Endothelial cell (in vitro differentiated cells): ENCODE results near the gene MED16. TPM values are rescaled to one million over a fixed set of nuclear protein-coding genes. Genes with fewer than 3 reads are reported as not detected.

Experiments used
- DNase-seq: peaks from one replicate; pipeline ENCODE4 v3.0.0; 2021; ENCODE audit warnings: low spot score
- H3K27ac Mint-ChIP-seq: one replicate; pipeline ENCODE4 v1.8.0; 2021; ENCODE audit warnings: mixed read lengths, inconsistent platforms; ENCODE audit not compliant: unreplicated experiment
- H3K27me3 Mint-ChIP-seq: one replicate; pipeline ENCODE4 v1.8.0; 2021; ENCODE audit warnings: mild to moderate bottlenecking, moderate library complexity, mixed read lengths, inconsistent platforms; ENCODE audit not compliant: unreplicated experiment
- H3K36me3 Mint-ChIP-seq: one replicate; pipeline ENCODE4 v1.8.0; 2021; ENCODE audit warnings: mild to moderate bottlenecking, low read depth, mixed read lengths, inconsistent platforms; ENCODE audit not compliant: unreplicated experiment
- H3K4me1 Mint-ChIP-seq: one replicate; pipeline ENCODE4 v1.8.0; 2021; ENCODE audit warnings: mild to moderate bottlenecking, mixed read lengths, inconsistent platforms; ENCODE audit not compliant: unreplicated experiment
- H3K4me3 Mint-ChIP-seq: one replicate; pipeline ENCODE4 v1.8.0; 2021; ENCODE audit warnings: mild to moderate bottlenecking, mixed read lengths, inconsistent platforms; ENCODE audit not compliant: unreplicated experiment
- H3K9me3 Mint-ChIP-seq: one replicate; pipeline ENCODE4 v1.8.0; 2021; ENCODE audit warnings: mixed read lengths, inconsistent platforms; ENCODE audit not compliant: unreplicated experiment
- CTCF ChIP-seq: fragments of 200-600 bp; sonication (generic); IDR thresholded peaks from one replicate; pipeline ENCODE4 v1.5.0; 2021; ENCODE audit warnings: antibody characterized with exemption; ENCODE audit not compliant: unreplicated experiment
- total RNA-seq: library from RNA; stranded (reverse); fragmentation: NEBNext Ultra II Directional; extraction: Animal tissue kit (Norgen Biotek cat#: 25700); gene quantifications from one replicate; pipeline ENCODE4 v1.2.1, GENCODE V29; 2021; ENCODE audit not compliant: unreplicated experiment

The MED16 gene
- total RNA-seq, 1 donor from 2014 or later: 66.5 TPM

DNA sequence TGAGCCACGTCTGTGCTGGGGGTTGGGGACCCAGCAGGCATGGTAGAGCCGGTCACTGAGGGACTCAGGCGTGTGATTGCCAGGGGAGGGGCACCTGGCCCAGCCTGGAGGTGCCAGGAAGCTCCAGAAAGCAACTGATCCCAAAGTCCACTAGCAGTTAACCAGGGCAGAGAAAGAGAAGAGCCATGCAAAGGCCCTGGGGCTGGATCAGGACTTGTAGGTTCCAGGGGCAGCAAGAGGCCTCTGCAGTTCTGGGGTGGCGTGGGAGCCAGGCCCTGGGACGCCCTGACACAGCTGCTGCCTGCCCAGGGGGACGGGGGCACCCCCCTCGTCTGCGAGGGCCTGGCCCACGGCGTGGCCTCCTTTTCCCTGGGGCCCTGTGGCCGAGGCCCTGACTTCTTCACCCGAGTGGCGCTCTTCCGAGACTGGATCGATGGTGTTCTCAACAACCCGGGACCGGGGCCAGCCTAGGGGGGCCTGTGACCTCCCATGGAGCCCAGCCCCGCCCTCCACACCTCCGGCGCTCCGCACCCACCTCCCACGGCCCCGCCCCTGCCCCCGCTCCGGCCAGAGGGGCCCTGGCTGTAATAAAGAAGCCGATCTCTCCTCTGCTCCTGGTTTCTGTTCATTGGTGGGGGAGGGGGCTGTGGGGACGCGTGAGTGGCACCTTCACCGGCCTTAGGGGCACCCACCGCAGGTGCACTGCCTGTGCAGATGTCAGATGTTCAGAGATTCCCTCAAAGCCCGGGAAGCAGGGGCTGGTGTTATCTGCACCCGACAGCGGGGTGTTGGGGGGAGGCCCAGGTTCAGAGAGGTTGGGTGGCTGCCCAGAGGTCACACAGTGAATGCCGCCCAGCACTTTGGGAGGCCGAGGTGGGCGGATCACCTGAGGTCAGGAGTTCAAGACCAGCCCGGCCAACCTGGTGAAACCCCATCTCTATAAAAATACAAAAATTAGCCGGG, 61.3 kb downstream of the MED16 start:
- no peak for DNase-seq
- TF ChIP-seq CTCF: no peak
- H3K9me3 Mint-ChIP-seq: no peaks in the 10 kb centered on the region
- peaks cover 6% of the 10 kb centered on the region for H3K27me3 Mint-ChIP-seq
- H3K4me1 Mint-ChIP-seq: no peaks in the 10 kb centered on the region
- no peak overlapping the region for H3K4me3 Mint-ChIP-seq
- no peaks in the 10 kb centered on the region for H3K36me3 Mint-ChIP-seq
- H3K27ac Mint-ChIP-seq: no peak overlapping the region

GRCh38 chr19:829129-829758, 63.7 kb downstream of the MED16 start:
- Mint-ChIP-seq H3K27me3 (peaks cover 3% of the 10 kb centered on the region), H3K4me1 (no peaks in the 10 kb centered on the region)
- no peak for TF ChIP-seq CTCF

DNA sequence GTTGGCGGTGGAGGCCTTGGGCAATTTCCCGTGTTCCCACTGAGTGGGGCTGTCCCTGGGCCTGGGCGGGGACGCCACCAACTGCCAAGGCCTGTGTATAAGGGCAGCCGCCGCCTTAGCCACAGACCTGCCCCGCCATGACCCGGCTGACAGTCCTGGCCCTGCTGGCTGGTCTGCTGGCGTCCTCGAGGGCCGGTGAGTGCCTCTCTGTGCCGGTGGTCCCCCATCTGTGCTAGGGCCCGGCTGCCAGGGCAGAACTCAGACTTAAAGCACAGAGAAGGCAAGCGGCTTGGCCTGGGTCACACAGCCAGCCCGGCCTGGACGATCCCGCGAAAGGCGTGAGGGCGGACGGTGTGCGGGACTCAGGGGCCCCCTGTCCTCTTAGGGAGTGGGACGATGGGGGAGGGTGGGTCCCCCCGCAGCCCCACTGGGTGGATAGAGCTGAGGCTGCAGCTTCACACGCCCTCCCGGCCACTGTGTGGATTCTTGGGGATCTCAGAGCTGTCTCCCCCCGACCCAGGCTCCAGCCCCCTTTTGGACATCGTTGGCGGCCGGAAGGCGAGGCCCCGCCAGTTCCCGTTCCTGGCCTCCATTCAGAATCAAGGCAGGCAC, 65.2 kb downstream of the MED16 start, which contains the start of gene AZU1:
Gene AZU1, plus strand, starts transcription at position 128 of the 612 bp plus-strand sequence. Its CDS starts 10 bp downstream, at position 138.
- H3K4me1 Mint-ChIP-seq: no peaks in the 10 kb centered on the region
- peaks cover 6% of the 10 kb centered on the region for H3K27me3 Mint-ChIP-seq
- TF ChIP-seq CTCF: no peak
- H3K9me3 Mint-ChIP-seq: no peaks in the 10 kb centered on the region
- H3K36me3 Mint-ChIP-seq: no peaks in the 10 kb centered on the region
- H3K27ac Mint-ChIP-seq: no peak within 1 kb of the TSS
- H3K4me3 Mint-ChIP-seq: no peak within 1 kb of the TSS
- no peak for DNase-seq

More at GRCh38 chr19:829129-829758, 63.7 kb downstream of the MED16 start:
- H3K4me3 Mint-ChIP-seq: no peak overlapping the region
- H3K9me3 Mint-ChIP-seq: no peaks in the 10 kb centered on the region
- DNase-seq: no peak
- H3K36me3 Mint-ChIP-seq: no peaks in the 10 kb centered on the region
- no peak overlapping the region for H3K27ac Mint-ChIP-seq

DNA sequence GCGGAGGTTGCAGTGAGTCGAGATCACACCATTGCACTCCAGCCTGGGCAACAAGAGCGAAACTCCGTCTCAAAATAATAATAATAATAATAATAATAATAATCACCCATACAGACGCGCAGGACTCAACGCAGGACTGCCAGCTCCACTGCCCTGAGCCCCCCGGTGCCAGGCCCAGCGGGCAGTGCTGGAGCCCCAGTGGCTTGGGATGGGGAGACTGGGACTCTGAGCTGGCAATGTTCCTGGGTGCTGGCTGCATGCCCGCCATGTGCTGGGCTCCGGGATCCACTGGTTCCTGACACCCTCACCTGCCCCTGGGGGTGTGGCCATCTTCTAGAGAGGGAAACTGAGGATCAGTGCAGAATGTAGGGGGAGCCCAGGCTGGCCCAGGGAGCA, 65.7 kb downstream of the MED16 start:
- H3K27me3 Mint-ChIP-seq: peaks cover 9% of the 10 kb centered on the region
- DNase-seq: no peak
- H3K36me3 Mint-ChIP-seq: no peaks in the 10 kb centered on the region
- H3K9me3 Mint-ChIP-seq: no peaks in the 10 kb centered on the region
- no peak overlapping the region for H3K4me3 Mint-ChIP-seq
- no peaks in the 10 kb centered on the region for H3K4me1 Mint-ChIP-seq
- no peak for TF ChIP-seq CTCF
- no peak overlapping the region for H3K27ac Mint-ChIP-seq
